HG03060 (cell line): Measurements from ENCODE around the gene DOCK9.

Experiments
- ATAC-seq: cut with Tn5 transposase; IDR thresholded peaks from one replicate; pipeline ENCODE4 v1.9.1; 2021; ENCODE audit warnings: low read depth, moderate number of reproducible peaks; ENCODE audit not compliant: unreplicated experiment

The DOCK9 gene

DNA sequence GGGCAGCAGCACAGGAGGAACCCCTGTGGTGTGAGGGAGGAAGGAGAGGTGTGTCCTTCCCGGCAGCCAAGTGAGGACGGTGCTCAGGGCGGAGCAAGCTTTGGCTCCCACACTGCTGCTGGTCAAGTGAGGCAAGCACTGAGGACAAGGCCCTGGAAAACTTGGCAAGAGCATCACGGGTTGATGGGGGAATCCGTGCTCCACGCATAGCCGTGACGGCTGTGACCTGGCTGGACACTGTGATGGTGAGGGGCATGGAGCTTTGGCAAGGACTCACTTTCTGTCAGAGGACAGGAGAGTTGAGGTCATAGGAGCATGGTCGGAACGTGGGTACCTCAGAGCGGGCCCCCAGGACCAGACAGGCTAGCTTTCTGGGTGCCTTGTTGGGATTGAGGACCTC, 196.4 kb downstream of the DOCK9 start:
- ATAC-seq, result no peak

DNA sequence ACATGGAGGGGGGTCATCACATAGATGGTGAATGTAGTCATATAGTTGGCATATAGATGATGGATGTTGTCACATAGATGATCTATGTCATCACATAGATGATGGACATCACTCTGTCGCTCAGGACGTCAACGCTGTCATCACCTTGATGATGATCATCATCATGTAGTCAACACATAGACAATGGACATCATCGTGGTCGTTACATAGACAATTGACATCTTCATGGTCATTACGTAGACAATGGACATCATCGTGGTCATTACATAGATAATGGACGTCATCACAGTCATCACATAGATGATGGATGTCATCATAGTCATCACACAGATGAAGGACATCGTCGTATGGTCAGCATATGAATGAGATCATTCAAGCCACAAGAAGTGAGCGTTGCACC, 196.8 kb downstream of the DOCK9 start:
- ATAC-seq, result no peak

DNA sequence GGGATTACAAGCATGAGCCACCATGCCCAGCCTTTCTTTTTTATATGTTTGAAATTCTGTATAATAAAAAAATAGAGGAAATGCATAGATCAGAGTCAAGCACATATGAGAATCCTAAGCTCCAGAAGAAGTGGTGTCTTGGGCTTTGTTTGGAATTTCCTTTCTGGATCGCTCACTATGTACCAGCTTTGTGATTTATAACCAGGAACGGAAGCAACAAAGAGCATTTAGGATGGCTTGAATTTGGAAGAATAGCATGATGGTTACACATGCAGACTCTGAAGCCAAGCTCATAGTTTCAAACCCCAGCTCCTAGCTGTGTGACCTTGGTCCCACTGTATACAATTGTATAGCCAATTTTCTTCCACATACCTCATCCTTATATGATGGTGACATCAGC, 197.4 kb downstream of the DOCK9 start:
- ATAC-seq, result no peak

DNA sequence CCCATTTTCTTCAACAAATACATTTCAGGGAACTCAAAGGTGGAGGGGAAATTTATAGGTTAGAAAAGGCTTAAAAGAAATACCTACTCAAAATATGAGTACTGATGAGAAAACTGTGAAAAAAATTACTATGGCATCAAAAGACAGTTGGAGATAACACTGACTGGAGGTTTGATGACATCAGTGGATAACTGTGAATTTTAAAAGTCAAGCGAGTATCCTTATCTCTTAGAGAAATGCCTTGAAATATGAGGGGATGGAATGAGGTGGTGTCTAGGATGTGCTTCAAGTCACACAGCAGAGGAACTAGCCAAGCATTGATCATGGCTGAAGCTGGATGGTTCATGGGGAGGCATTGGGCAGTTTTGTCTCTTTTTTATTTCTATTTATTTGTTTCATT, 198.2 kb downstream of the DOCK9 start:
- ATAC-seq, result no peak

DNA sequence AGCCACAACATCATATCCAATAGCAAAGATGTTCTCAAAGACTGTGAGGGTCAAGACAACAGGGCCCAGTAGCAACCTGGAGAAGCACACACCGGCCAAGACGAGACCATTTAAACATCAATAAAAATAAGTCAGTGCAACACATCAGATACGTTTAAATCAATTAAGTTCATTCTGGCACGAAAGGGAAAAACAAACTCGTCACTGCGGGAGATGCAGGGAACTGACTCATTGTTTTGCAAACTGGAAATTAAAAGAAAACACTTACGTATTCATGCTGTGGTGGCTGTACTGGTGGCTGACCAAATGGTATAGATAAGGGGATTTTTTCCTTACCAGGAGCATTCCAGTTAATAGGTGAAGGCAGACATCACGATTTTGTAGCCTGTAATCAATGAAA, 199.1 kb downstream of the DOCK9 start:
- no peak for ATAC-seq

DNA sequence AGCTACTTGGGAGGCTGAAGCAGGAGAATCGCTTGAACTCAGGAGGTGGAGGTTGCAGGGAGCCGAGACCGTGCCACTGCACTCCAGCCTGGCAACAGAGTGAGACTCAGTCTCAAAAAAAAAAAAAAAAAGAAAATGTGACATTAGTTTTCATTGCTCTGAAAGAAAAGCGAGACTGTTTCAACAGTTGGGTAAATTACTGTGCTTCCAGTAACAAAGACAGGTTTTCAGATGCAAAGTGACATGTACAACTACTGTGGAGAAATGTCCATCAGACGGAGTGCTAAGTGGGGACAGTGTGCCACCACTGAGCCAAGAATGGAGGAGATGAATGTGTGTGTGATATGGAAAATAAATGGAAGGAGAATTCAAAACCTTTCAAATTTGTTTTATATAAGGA, 201.2 kb downstream of the DOCK9 start:
- ATAC-seq, result no peak

DNA sequence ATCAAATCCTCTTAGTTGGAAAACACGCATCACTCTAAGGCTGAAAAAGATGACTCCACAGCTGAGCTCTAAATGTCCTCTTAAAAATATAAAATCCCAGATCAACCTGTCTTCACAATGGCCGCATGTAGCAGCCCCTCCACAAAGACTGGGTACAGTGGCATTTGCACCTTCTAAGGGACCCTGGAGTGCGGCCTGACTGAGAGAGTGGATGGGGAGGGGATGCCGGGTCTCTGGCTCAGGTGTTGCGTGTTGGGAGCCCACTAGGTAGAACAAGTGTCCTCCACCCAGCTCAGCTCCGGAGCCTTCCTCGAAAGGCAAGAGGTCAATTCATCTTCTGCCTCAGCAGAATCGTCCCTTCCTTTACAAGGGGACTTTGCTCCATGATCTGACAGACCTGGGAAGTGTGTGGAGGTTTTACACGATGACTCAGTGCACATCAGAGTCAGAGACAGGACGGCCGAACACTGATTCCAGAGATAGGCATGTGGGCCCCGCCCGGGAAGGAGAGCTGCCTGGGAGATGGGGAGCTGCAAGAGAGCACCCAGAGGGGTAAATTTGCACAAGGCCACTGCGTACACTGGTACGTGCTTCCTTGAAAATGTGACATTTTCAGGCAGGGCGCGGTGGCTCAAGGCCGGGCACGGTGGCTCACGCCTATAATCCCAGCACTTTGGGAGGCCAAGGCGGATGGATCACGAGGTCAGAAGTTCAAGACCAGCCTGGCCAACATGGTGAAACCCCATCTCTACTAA, 201.8 kb downstream of the DOCK9 start:
- ATAC-seq, result no peak

DNA sequence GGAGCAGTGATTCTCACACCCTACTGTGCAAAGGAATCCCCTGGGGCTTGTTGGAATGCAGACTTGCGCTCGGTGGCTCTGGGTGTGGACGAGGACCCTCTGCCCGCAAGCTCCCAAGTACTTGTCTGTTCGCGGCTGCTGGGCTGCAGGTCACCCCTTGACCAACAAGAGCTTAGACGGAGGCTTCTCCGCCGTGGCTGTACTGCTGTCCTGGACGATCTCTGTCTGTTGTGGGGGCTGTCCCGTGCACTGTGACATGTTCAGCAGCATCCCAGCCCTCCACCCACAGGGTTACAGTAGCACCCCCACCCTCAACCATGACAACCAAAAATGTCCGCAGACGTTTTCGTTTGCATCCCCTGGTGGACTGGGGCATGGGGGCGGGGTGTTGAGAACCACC, 202.5 kb downstream of the DOCK9 start:
- no peak for ATAC-seq

DNA sequence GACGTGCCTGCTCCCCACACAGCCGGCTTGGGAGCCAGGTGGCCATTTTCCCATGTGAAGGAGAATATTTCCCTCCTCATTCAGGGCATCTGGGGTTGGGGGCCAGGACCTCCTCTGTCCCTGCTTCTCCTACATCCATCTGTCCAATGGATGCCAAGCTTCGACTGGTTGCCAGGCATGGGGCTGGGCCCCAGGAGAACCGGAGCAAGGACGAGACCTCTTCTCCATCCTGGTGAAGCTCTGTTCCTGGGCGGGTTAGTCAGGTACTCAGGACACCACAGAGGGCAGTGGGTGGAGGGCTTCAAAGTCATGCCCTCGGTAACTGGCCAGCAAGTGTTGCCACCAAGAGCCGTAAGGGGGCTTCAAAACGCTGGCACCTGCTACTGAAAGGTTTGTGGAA, 203.1 kb downstream of the DOCK9 start:
- ATAC-seq, result no peak

DNA sequence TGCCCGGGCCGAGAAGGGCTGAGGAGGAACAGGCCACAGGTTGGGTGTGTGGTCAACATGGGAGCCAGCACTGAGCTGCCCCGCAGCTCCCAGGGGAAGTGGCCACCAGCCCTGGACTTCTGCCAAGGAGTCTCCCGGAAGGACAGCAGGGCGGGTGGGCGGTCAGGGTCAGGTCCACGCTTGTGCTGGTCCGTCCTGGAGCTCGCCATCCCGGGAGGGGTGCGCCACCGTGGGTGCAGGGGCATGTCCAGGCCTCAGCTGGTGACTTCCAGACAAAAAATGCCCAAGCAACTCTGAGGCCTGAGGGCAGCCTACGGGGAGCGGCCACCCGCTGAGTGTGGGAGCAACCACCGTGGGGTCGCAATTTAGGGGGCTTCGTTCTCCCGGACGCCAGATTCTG, 203.9 kb downstream of the DOCK9 start:
- no peak for ATAC-seq

DNA sequence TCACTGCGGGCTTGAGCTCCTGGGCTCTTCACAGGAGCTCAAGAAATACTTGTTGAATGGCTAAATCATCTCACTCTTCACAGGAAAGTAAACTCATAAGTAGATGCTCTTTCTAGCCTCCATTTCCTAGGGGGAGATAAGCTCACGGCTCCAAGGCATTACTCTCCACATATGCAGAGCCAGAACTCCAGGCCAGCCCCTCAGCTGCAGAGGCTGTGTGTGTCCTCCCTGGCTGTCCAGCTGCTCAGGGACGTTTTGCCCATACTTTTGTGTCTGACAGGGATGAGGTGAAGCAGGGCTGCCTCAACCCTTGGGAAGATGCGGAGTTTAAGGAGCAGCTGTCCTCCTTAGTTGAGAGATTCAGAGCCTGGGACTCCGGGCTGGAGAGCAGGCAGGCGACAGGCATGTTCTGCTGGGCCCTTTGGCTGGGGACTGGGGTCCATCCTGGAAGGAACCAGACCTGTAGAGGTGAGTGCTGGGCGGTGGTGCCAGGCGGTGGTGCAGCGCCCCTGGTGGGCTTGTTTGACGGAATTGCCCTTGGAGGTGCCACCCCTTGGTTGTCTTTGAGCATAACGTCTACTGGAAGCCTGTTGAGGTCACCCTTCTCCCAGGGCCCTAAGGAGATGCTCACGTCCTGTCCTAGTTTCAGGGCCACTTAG, 204.9 kb downstream of the DOCK9 start:
- ATAC-seq, result no peak

DNA sequence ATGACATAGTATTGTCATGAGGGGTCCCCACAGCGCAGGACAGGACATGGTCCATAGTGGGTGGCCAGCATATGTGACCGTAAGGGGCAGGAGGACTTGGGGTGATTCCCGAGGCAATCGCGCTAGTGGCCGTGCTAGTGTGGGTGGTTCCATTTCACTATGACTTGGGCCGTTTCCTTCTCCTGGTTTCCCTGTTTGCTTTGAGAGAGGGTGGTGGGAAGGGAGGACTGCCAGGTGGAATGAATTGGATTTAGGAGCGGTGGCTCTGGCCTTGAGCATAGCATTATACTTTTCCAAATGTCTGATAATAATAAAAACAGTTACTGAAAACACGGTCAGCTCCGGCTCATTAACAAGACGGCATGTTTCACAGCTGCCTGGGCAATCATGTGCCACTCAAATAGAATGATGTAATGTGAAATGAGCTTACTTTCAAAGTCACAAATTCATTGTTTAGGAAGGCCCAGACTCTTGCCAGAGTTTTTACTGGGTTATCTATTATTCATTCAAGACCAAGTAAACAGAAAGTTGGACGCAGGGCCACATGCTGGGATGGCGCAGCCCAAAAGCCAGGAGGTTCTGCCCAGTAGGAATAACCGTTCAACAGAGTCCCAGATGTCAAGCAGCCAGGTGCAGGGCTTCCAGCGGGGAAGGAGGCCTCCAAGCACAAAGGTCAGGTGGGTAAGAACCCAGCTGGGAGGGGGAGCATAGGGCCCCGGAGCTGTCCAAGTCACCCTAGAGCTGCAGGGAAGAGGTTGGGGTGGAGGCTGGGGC, 205.8 kb downstream of the DOCK9 start:
- ATAC-seq, result no peak

DNA sequence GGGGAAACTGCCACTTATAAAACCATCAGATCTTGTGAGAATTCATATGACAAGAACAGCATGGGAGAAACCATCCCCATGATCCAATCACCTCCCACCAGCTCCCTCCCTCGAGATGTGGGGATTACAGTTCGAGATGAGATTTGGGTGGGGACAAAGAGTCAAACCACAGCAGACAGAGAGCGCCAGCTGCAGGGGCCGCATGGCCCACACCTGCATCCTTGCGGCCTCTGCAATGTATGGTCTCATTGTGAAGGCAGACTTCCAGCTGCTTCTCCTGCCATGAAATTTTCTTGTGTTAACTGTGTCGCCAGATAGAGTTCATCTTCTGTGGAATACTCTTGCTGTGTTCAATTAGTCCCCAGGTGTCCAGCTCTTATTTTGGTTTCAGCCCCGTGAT, 208.1 kb downstream of the DOCK9 start:
- no peak for ATAC-seq

DNA sequence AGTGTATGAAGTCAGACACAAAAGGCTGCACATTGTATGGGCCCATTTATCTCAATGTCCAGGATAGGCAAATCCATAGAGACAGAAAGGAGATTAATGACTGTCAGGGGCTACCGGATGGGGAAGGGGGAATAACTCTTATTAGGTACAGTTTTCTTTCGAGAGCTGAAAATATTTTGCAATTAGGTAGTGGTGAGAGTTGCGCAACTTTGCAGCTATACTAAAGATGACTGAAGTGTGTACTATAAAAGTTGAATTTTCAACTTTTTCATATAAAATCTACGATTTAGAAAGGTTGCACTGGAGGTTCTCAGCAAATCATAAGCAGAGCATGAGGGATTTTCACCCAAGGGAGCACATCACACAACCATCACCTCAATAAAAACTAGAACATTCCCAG, 209.3 kb downstream of the DOCK9 start:
- ATAC-seq, result no peak

DNA sequence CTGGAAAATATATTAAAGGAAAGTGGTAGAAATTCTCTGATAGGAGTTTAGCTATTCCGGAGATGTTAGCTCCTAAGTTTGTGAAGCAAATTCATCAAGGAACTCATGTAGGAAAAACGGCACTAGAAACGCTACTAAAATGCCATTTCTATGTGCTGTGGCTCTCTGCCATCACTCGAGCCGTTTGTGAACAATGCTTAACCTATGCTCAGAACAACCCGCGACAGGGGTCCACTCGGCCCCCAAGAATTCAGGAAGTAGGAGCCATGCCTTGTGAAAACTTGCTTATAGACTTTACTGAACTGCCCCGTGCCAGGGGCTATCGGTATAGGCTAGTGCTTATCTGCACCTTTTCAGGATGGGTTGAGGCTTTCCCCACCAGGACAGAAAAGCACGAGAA, 211.2 kb downstream of the DOCK9 start:
- ATAC-seq, result no peak

DNA sequence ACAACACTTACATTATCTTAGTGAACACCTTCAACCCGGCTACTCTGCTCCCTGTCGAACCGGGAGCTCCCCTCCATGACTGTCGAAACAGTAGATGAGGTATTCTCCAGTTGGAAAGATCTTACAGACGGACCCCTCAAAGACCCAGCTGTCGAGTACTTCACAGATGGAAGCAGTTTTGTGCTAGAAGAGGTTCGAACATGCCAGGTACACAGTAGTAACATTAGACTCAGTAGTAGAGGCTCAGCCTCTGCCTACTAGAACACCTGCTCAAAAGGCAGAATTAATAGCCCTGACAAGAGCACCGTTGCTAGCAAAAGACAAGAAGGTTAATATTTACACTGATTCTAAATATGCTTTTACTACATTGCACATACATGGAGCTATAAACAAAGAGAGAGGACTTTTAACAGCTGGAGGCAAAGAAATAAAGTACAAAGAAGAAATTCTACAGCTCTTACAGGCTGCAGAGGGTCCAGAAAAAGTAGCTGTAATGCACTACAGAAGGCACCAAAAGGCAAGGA, 211.8 kb downstream of the DOCK9 start:
- ATAC-seq, result no peak

DNA sequence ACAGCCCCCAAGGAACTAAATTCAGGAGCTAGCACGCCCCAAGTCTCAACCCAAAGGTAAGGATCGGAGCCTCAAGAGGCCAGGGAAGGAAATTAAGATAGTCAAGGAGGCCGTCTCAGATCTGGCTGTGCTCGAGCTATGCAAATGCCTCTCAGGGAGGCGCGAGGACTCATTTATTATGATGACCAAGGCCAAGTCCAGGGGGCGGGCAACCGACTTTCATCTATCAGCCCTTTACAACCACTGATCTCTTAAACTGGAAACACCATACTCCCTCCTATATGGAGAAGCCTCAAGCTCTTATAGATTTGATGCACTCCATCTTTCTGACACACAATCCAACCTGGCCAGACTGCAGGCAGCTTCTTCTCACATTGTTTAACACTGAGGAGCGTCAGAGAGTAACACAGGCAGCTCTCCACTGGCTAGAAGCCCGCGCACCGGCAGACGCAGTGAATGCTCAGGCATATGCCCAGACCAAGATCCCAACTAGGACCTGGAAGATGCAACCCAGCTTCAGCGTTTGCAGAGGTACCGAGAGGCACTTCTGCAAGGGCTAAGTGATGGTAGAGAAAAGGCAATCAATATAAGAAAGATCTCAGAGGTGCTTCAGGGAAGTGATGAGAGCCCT, 215.8 kb downstream of the DOCK9 start:
- ATAC-seq, result no peak

DNA sequence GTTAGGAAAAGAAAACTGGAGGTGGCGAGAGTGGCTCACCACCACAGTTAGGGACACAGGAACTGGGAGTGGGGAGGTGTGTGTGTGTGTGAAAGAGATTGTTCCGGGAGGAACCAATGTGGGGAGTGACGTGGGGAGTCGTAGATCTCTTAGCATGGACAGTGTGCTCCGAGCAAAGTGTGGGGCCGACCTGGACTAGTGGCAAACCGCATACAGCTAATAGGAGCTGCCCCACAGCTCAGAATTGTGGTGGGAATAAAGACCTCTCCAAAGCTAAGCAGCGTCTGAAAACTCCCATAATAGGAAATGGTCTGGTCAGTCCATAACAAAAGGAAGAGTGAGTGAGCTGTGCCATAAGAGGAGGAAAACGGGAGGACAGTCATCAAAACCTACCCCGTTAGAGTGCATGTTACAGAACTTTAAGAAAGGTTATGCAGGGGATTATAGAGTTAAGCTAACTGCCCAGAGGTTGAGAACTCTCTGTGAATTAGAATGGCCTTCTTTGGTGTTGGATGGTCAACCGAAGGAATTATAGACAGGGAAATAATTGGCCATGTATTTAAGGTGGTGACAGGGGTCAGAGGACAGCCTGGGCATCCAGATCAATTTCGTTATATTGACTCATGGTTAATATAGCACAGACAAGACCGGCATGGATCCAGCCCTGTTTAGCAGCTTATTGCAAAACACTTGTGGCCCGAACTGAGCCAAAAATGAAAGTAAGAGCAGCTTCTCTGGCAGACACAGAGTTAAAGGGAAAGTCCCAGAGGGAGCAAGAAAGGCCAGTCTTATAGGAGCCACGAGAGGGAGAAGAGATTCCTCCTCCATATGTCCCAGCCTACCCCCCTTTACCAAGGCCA, 216.5 kb downstream of the DOCK9 start:
- ATAC-seq, result no peak

DNA sequence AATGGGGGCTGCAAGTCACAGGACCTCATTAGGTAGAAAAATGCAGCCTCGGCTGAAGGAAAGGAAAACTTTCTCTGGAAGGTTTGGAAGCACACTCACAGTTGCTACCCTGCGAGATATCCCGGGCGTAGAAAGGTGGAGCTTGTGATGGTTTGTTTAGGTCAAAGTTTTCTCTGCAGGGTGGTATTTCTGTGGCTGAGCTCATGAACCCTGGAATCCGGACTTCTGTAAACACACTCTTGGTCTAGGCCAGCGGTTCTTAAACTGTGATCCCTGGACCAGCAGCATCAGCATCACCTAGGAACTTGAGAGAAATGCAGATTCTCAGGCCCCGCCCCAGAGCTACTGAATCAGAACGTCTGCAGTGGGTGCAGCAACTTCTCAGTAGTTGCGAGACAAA, 222.1 kb downstream of the DOCK9 start:
- no peak for ATAC-seq

DNA sequence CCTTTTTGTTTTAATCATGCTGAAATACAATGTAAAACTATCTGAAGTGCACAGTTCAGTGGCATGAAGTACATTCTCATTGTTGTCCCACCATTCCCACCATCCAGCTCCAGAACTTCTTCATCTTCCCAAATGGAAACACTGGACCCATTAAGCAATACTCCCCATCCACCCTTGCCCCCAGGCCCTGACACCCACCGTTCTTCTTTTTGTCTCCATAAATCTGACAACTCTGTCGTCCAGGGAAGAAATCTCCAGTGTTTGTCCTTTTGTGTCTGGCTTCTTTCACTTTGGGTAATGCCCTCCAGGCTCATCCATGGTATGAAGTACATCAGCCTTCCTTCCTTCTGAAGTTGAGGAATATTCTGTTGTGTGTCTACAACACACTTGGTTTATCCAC, 222.7 kb downstream of the DOCK9 start:
- no peak for ATAC-seq
